Prostate gland (tissue), 2 donors: ENCODE measurements around the gene TSR3.

ENCODE experiments used
- CTCF ChIP-seq, 4 experiments: fragments of 200-600 bp in 2 of 4; fragments of 450-650 bp in 2 of 4; sonication (generic) in 2 of 4; IDR thresholded peaks; 1 replicate in 3 of 4; 2 replicates in 1 of 4; pipeline ENCODE4 v1.5.1; 2016 to 2019; ENCODE audit warnings: antibody characterized with exemption in 4 of 4, mild to moderate bottlenecking in 2 of 4, moderate library complexity in 2 of 4
- POLR2A ChIP-seq: fragments of 450-650 bp; IDR thresholded peaks from one replicate; pipeline ENCODE4 v1.6.1; 2016; ENCODE audit warnings: antibody characterized with exemption, mild to moderate bottlenecking
- POLR2AphosphoS5 ChIP-seq: sonication (generic); formaldehyde crosslinking; IDR thresholded peaks from one replicate; pipeline ENCODE4 v1.6.1; 2017; ENCODE audit warnings: antibody characterized with exemption

GRCh38 chr16:1349351-1349750, 2.3 kb downstream of the TSR3 start:
- no peak for TF ChIP-seq CTCF (IDR thresholded peaks at IDR 0.05)
- no peak for TF ChIP-seq POLR2AphosphoS5
- TF ChIP-seq POLR2A: no peak
